ENCODE results near the gene ACO1.

- no peak for TF ChIP-seq CTCF (conservative IDR thresholded peaks at IDR 0.05; ENCODE audit: low read length)
- TF ChIP-seq EZH2phosphoT487 (IDR thresholded peaks at IDR 0.05; ENCODE audit: borderline replicate concordance) = no peak
These were observed 106.2 kb downstream of the ACO1 start for GRCh38 chr9:32490601-32491000.

Measured in Loucy (cell line).